ENCODE results near the gene NACC2. TPM values are rescaled to one million over a fixed set of nuclear protein-coding genes. Genes with fewer than 3 reads are reported as not detected.

The NACC2 gene
- total and polyA plus RNA-seq, 10 of the 15 experiments (the other 5 are each of a cell fraction or from before 2014, with no cell fraction given): 0.66 to 14.7 (median 3.5) TPM

DNA sequence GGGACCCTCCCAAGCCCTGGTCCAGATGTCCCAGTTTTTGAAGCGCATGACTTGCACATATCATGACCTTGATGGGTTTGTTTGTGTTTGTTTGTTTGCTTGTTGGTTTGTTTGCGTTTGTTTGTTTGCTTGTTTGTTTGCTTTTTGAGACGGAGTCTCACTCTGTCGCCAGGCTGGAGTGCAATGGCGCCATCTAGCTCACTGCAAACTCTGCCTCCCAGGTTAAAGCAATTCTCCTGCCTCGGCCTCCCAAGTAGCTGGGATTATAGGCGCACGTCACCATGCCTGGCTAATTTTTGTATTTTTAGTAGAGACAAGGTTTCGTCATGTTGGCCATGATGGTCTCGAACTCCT lies 120.9 kb downstream of the NACC2 start:
- TF ChIP-seq IRF4 (IDR thresholded peaks at IDR 0.05; ENCODE audit: low read depth, low read length) (no peak), NR2C2 (IDR thresholded peaks at IDR 0.05; ENCODE audit: borderline replicate concordance, control insufficient read depth, insufficient read length, low read depth) (no peak), RFX5 (IDR thresholded peaks at IDR 0.05; ENCODE audit: low read depth, low read length) (no peak), EGR1 (IDR thresholded peaks at IDR 0.05; ENCODE audit: borderline replicate concordance in 1 of 2, low read depth in 2 of 2, low read length in 2 of 2) (no peak), ZBED1 (IDR thresholded peaks at IDR 0.05; ENCODE audit: borderline replicate concordance) (no peak), POLR2AphosphoS2 (IDR thresholded peaks at IDR 0.05; ENCODE audit: low read depth, low read length) (no peak), SMAD5 (IDR thresholded peaks at IDR 0.05; ENCODE audit: low read depth) (no peak), ZNF217 (IDR thresholded peaks at IDR 0.05) (no peak), PAX5 (IDR thresholded peaks at IDR 0.05; ENCODE audit: borderline replicate concordance, low read depth, low read length) (no peak)
- TF ChIP-seq, protein P1, sequence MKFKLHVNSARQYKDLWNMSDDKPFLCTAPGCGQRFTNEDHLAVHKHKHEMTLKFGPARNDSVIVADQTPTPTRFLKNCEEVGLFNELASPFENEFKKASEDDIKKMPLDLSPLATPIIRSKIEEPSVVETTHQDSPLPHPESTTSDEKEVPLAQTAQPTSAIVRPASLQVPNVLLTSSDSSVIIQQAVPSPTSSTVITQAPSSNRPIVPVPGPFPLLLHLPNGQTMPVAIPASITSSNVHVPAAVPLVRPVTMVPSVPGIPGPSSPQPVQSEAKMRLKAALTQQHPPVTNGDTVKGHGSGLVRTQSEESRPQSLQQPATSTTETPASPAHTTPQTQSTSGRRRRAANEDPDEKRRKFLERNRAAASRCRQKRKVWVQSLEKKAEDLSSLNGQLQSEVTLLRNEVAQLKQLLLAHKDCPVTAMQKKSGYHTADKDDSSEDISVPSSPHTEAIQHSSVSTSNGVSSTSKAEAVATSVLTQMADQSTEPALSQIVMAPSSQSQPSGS (IDR thresholded peaks at IDR 0.05; ENCODE audit: low read length): no peak
- no peak overlapping the region for H3K4me2 ChIP-seq (ENCODE audit: control insufficient read depth, insufficient read depth)
- H3K9me3 ChIP-seq (replicated peaks; ENCODE audit: control insufficient read depth, insufficient read depth, low read length): no peaks in the 10 kb centered on the region
- intact Hi-C loops (cut with micrococcal nuclease; ENCODE audit: unreplicated experiment): no loop called here
- H4K20me1 ChIP-seq (ENCODE audit: control insufficient read depth, insufficient read depth): no peaks in the 10 kb centered on the region
- no peak overlapping the region for H3K9ac ChIP-seq (ENCODE audit: control insufficient read depth, insufficient read depth, low read length)
- H3K4me1 ChIP-seq (ENCODE audit: control insufficient read depth, insufficient read depth, low read length): no peaks in the 10 kb centered on the region
- in situ Hi-C loops (cut with MboI): no loop called here
- 24% methylated on average over 10 of the region's 10 CpGs for WGBS (ENCODE audit: insufficient coverage, insufficient replicate concordance, low lambda C conversion rate, missing lambda C conversion rate)
- BruUV-seq (replicated peaks): no TSS peak
- no peaks in the 10 kb centered on the region for H3K36me3 ChIP-seq (ENCODE audit: control insufficient read depth in 2 of 2, insufficient read depth in 2 of 2, low read length in 1 of 2)
- no peak overlapping the region for H2AFZ ChIP-seq (ENCODE audit: control insufficient read depth, low read depth, low read length)
- no peak for ATAC-seq
- ChIA-PET CTCF (no interaction called here), RAD21 (ENCODE audit: unreplicated experiment) (no interaction called here), SMC1A (ENCODE audit: uncharacterized antibody, unreplicated experiment) (no interaction called here), POLR2A (no interaction called here)
- H3K4me3 ChIP-seq: no peak overlapping the region
- no peak for FAIRE-seq
- H3K27me3 ChIP-seq (replicated peaks in 1 of 2; ENCODE audit: control insufficient read depth in 2 of 2, insufficient read depth in 2 of 2, low read length in 1 of 2): no peaks in the 10 kb centered on the region
- H3K27ac ChIP-seq (ENCODE audit: control insufficient read depth, insufficient read depth): no peak overlapping the region
- DNase-seq (ENCODE audit: low read depth, low spot score): no peak
- H3K79me2 ChIP-seq (ENCODE audit: control insufficient read depth, insufficient read depth, low read length): no peaks in the 10 kb centered on the region

Measured in GM12878 (cell line).